T-cell (primary cell): ENCODE data around the gene VPS37C. TPM values are rescaled to one million over a fixed set of nuclear protein-coding genes. Genes with fewer than 3 reads are reported as not detected.

Experiments
- ATAC-seq, 4 experiments: fragments of 200-7000 bp in 3 of 4; fragments of 150-1000 bp in 1 of 4; cut with Tn5 transposase; replicated peaks in 1 of 4; 1 replicate in 3 of 4; 2 replicates in 1 of 4; pipeline ENCODE4 v1.10.0; 2021; ENCODE audit warnings: moderate library complexity in 3 of 4, mild to moderate bottlenecking in 2 of 4, moderate number of reproducible peaks in 1 of 4
- CTCF ChIA-PET, 2 donors: fragments of 300-600 bp; sonication (Branson Sonifier 250); formaldehyde crosslinking; loops; one replicate each; lab custom pipeline; 2022; ENCODE audit warnings: antibody characterized with exemption in 2 of 2; lab: Charles Lee
- POLR2A ChIA-PET, 2 donors: fragments of 300-600 bp; sonication (Branson Sonifier 250); formaldehyde crosslinking; loops; one replicate each; lab custom pipeline; 2022; ENCODE audit warnings: antibody characterized with exemption in 2 of 2; lab: Charles Lee
- DNase-seq, 35 experiments: peaks; one replicate each; pipeline versions ENCODE4 v3.0.0 to v3.0.0-alpha.2; 2013 to 2023
- H3K27ac ChIP-seq: one replicate; pipeline ENCODE4 v1.5.1; 2013; ENCODE audit warnings: low read length
- H3K27me3 ChIP-seq, 2 experiments: replicated peaks in 1 of 2; 1 replicate in 1 of 2; 2 replicates in 1 of 2; pipeline versions ENCODE4 v1.6.1 to v1.7.0; 2013; ENCODE audit warnings: low read length in 1 of 2, mixed read lengths in 1 of 2; ENCODE audit not compliant: control insufficient read depth in 2 of 2, insufficient read depth in 2 of 2; ENCODE audit errors: extremely low read depth in 1 of 2
- H3K36me3 ChIP-seq, 2 donors: 1 replicate in 1 of 2; 2 replicates in 1 of 2; pipeline versions ENCODE4 v1.6.1 to v1.7.0; 2013; ENCODE audit warnings: low read length in 1 of 2; ENCODE audit not compliant: control insufficient read depth in 2 of 2, insufficient read depth in 1 of 2; ENCODE audit errors: extremely low read depth in 1 of 2
- H3K4me1 ChIP-seq, 2 experiments: 1 replicate in 1 of 2; 2 replicates in 1 of 2; pipeline versions ENCODE4 v1.6.1 to v1.7.0; 2013; ENCODE audit warnings: low read length in 2 of 2, mixed read lengths in 1 of 2; ENCODE audit not compliant: insufficient read depth in 2 of 2, control insufficient read depth in 1 of 2; ENCODE audit errors: extremely low read depth in 1 of 2
- H3K4me3 ChIP-seq, 2 donors: 1 replicate in 1 of 2; 2 replicates in 1 of 2; pipeline versions ENCODE4 v1.5.1 to v1.7.0; 2013; ENCODE audit warnings: mild to moderate bottlenecking in 2 of 2, low read length in 1 of 2, moderate library complexity in 1 of 2; ENCODE audit not compliant: control insufficient read depth in 1 of 2; ENCODE audit errors: extremely low read depth in 1 of 2
- H3K9me3 ChIP-seq: 2 replicates; pipeline ENCODE4 v1.7.0; 2013
- H3K27ac Mint-ChIP-seq, 2 donors: one replicate each; pipeline ENCODE4 v1.8.0; 2020 to 2021; ENCODE audit warnings: mild to moderate bottlenecking in 2 of 2, mixed read lengths in 2 of 2
- H3K27me3 Mint-ChIP-seq, 2 donors: one replicate each; pipeline ENCODE4 v1.8.0; 2021 to 2022; ENCODE audit warnings: mixed read lengths in 2 of 2
- H3K36me3 Mint-ChIP-seq: one replicate; pipeline ENCODE4 v1.8.0; 2021; ENCODE audit warnings: mixed read lengths
- H3K4me1 Mint-ChIP-seq, 3 donors: one replicate each; pipeline ENCODE4 v1.8.0; 2020 to 2022; ENCODE audit warnings: mixed read lengths in 3 of 3, mild to moderate bottlenecking in 1 of 3
- H3K4me3 Mint-ChIP-seq, 3 donors: one replicate each; pipeline ENCODE4 v1.8.0; 2020 to 2022; ENCODE audit warnings: mild to moderate bottlenecking in 3 of 3, mixed read lengths in 3 of 3, moderate library complexity in 3 of 3
- H3K9me3 Mint-ChIP-seq, 3 donors: one replicate each; pipeline ENCODE4 v1.8.0; 2020 to 2022; ENCODE audit warnings: mixed read lengths in 3 of 3
- WGBS: methylation state at CpG from one replicate; pipeline ENCODE4 v1.1.5; 2013; ENCODE audit warnings: missing lambda C conversion rate; ENCODE audit not compliant: insufficient coverage; 5-methylcytosine and 5-hydroxymethylcytosine counted together
- total RNA-seq, 35 experiments: library from RNA in 6 of 35; stranded (reverse) in 6 of 35; fragments of 120-200 nt in 1 of 35; gene quantifications; one replicate each; pipeline versions ENCODE4 v1.2.1 to v1.2.4 and lab custom pipeline; 2013 to 2026

Gene VPS37C
- total RNA-seq, 5 donors from 2014 or later (not counting 1 experiment from before 2014, with no cell fraction given): 3.3 to 7.9 (median 7.3) TPM

- POLR2A ChIA-PET: interaction anchor here (0.6 to 1.6 kb wide), 3 partner anchors 47 to 92 kb away, joined by 3 to 13 read pairs (median 3); no protein-coding TSS in a partner anchor
- Histone ChIP-seq H3K9me3 (no peaks in the 10 kb centered on the region), H3K36me3 (peaks cover 21 to 39% of the 10 kb centered on the region in 2 donors), H3K4me3 (no peak overlapping the region), H3K27me3 (no peaks in the 10 kb centered on the region), H3K27ac (peak overlapping the region; percentile 39), H3K4me1 (peaks cover 6 to 23% of the 10 kb centered on the region in 2 experiments)
- H3K4me3 Mint-ChIP-seq: peak overlapping the region in 2 of 3 donors; percentile 3 to 47
- H3K36me3 Mint-ChIP-seq: peaks cover 14% of the 10 kb centered on the region
- peak overlapping the region; percentile 71 to 86 for H3K27ac Mint-ChIP-seq
- H3K9me3 Mint-ChIP-seq: no peaks in the 10 kb centered on the region
- DNase-seq: peak; percentile 78 to 94 (median 87)
- CTCF ChIA-PET: interaction anchor here (0.9 to 1.7 kb wide), 8 partner anchors 9 to 299 kb away, joined by 3 to 9 read pairs (median 3); no protein-coding TSS in a partner anchor
- 30% methylated on average over 29 of the region's 33 CpGs for WGBS
- ATAC-seq: peak; percentile 75 to 95 (median 86)
- H3K4me1 Mint-ChIP-seq: peaks cover 20 to 35% (median 24%) of the 10 kb centered on the region in 3 donors
- H3K27me3 Mint-ChIP-seq: no peaks in the 10 kb centered on the region
Observed at GRCh38 chr11:61129639-61130523, 31.3 kb downstream of the VPS37C start.

- DNase-seq (peak in 1 of 35 experiments; percentile 23), ATAC-seq (peak in 1 of 4 experiments; percentile 2)
- Histone ChIP-seq H3K4me3 (no peak overlapping the region), H3K4me1 (peaks cover 6 to 23% of the 10 kb centered on the region in 2 experiments), H3K27ac (peak overlapping the region; percentile 52), H3K36me3 (peaks cover 21 to 47% of the 10 kb centered on the region in 2 donors), H3K9me3 (no peaks in the 10 kb centered on the region), H3K27me3 (no peaks in the 10 kb centered on the region)
- 69% methylated on average over 13 of the region's 18 CpGs for WGBS
- CTCF ChIA-PET: interaction anchor here (0.7 to 1.7 kb wide), 8 partner anchors 8 to 298 kb away, joined by 3 to 9 read pairs (median 3); no protein-coding TSS in a partner anchor
- POLR2A ChIA-PET: interaction anchor here (0.6 to 1.6 kb wide), 6 partner anchors 17 to 350 kb away, joined by 3 to 13 read pairs (median 3); no protein-coding TSS in a partner anchor
- Mint-ChIP-seq H3K27ac (peak overlapping the region; percentile 73 to 86), H3K4me3 (peak overlapping the region in 1 of 3 donors; percentile 47), H3K9me3 (no peaks in the 10 kb centered on the region), H3K27me3 (no peaks in the 10 kb centered on the region), H3K4me1 (peaks cover 20 to 35% (median 25%) of the 10 kb centered on the region in 3 donors), H3K36me3 (peaks cover 18% of the 10 kb centered on the region)
Observed at GRCh38 chr11:61128947-61129638, 32.1 kb downstream of the VPS37C start.

GRCh38 chr11:61127991-61128390 is 33.2 kb downstream of the VPS37C start:
- DNase-seq (peak in 1 of 35 experiments; percentile 18), ATAC-seq (no peak)
- Mint-ChIP-seq H3K36me3 (peaks cover 21% of the 10 kb centered on the region), H3K4me1 (peaks cover 24 to 39% (median 32%) of the 10 kb centered on the region in 3 donors), H3K27ac (peak overlapping the region; percentile 16 to 86), H3K4me3 (no peak overlapping the region), H3K9me3 (no peaks in the 10 kb centered on the region), H3K27me3 (no peaks in the 10 kb centered on the region)
- ChIA-PET POLR2A (interaction anchor here in 1 of 2 donors (0.6 to 0.9 kb wide), 2 partner anchors 42 to 86 kb away, joined by 4 to 11 read pairs; no protein-coding TSS in a partner anchor), CTCF (interaction anchor here (0.9 to 1.2 kb wide), 2 partner anchors 30 to 285 kb away, joined by 3 to 5 read pairs; no protein-coding TSS in a partner anchor)
- Histone ChIP-seq H3K4me3 (no peak overlapping the region), H3K36me3 (peaks cover 25 to 57% of the 10 kb centered on the region in 2 donors), H3K27ac (peak overlapping the region; percentile 12), H3K4me1 (peaks cover 6 to 28% of the 10 kb centered on the region in 2 experiments), H3K9me3 (no peaks in the 10 kb centered on the region), H3K27me3 (no peaks in the 10 kb centered on the region)
- 98% methylated on average over 7 of the region's 9 CpGs for WGBS

GRCh38 chr11:61126256-61126655 is 35.0 kb downstream of the VPS37C start:
- POLR2A ChIA-PET: interaction anchor here (0.5 to 1.0 kb wide), 3 partner anchors 13 to 609 kb away, joined by 3 to 7 read pairs (median 4); no protein-coding TSS in a partner anchor
- Histone ChIP-seq H3K36me3 (peaks cover 29 to 67% of the 10 kb centered on the region in 2 donors), H3K9me3 (no peaks in the 10 kb centered on the region), H3K27ac (no peak overlapping the region), H3K4me3 (no peak overlapping the region), H3K4me1 (peaks cover 9 to 35% of the 10 kb centered on the region in 2 experiments), H3K27me3 (no peaks in the 10 kb centered on the region)
- Mint-ChIP-seq H3K36me3 (peaks cover 35% of the 10 kb centered on the region), H3K4me3 (no peak overlapping the region), H3K4me1 (peaks cover 33 to 55% (median 48%) of the 10 kb centered on the region in 3 donors), H3K27ac (peak overlapping the region in 1 of 2 donors; percentile 53), H3K9me3 (no peaks in the 10 kb centered on the region), H3K27me3 (no peaks in the 10 kb centered on the region)
- no peak for ATAC-seq
- DNase-seq: no peak
- CTCF ChIA-PET: interaction anchor here in 1 of 2 donors (0.8 kb wide), 1 partner anchor 155 kb away, joined by 3 read pairs; no protein-coding TSS in a partner anchor
- 90% methylated on average over 4 of the region's 14 CpGs for WGBS

- 80% methylated on average over 4 of the region's 6 CpGs for WGBS
- Histone ChIP-seq H3K36me3 (peaks cover 29 to 76% of the 10 kb centered on the region in 2 donors), H3K27ac (no peak overlapping the region), H3K4me3 (no peak overlapping the region), H3K4me1 (peaks cover 16 to 43% of the 10 kb centered on the region in 2 experiments), H3K27me3 (no peaks in the 10 kb centered on the region), H3K9me3 (no peaks in the 10 kb centered on the region)
- no peaks in the 10 kb centered on the region for H3K9me3 Mint-ChIP-seq
- no peak overlapping the region for H3K4me3 Mint-ChIP-seq
- peaks cover 38% of the 10 kb centered on the region for H3K36me3 Mint-ChIP-seq
- H3K27ac Mint-ChIP-seq: peak overlapping the region in 1 of 2 donors; percentile 83
- ChIA-PET CTCF (no interaction called here), POLR2A (interaction anchor here in 1 of 2 donors (1.0 kb wide), 1 partner anchor 12 kb away, joined by 3 read pairs; no protein-coding TSS in a partner anchor)
- ATAC-seq: no peak
- H3K4me1 Mint-ChIP-seq: peaks cover 43 to 63% (median 58%) of the 10 kb centered on the region in 3 donors
- no peaks in the 10 kb centered on the region for H3K27me3 Mint-ChIP-seq
- DNase-seq: no peak
Observed at GRCh38 chr11:61125310-61125684, 35.9 kb downstream of the VPS37C start.
